H1 (cell line): ENCODE measurements around the gene PRKD3. TPM values are rescaled to one million over a fixed set of nuclear protein-coding genes. Genes with fewer than 3 reads are reported as not detected.

Experiments used
- ASH2L ChIP-seq: fragments of 200-600, 300-600 bp; sonication (generic); IDR thresholded peaks from one replicate; pipeline ENCODE4 v1.7.1; 2017; ENCODE audit warnings: low read length
- CHD2 ChIP-seq: IDR thresholded peaks from 2 replicates; pipeline ENCODE4 v1.6.1; 2012; ENCODE audit warnings: low read length, improper control_type of control experiment
- CREB1 ChIP-seq: IDR thresholded peaks from 2 replicates; pipeline ENCODE4 v1.6.1; 2012; ENCODE audit warnings: inconsistent platforms
- CTBP2 ChIP-seq: IDR thresholded peaks from 2 replicates; pipeline ENCODE4 v1.7.0; 2011; ENCODE audit warnings: borderline replicate concordance, mild to moderate bottlenecking, moderate library complexity, mixed read lengths, low read length; ENCODE audit not compliant: insufficient read depth, insufficient read length
- E2F6 ChIP-seq: IDR thresholded peaks from 2 replicates; pipeline ENCODE4 v1.6.1; 2012; ENCODE audit warnings: inconsistent platforms
- EP300 ChIP-seq, 2 experiments: IDR thresholded peaks; 1 replicate in 1 of 2; 2 replicates in 1 of 2; pipeline ENCODE4 v1.6.1; 2011 to 2012; ENCODE audit warnings: low read depth in 2 of 2, low read length in 2 of 2, mild to moderate bottlenecking in 2 of 2, borderline replicate concordance in 1 of 2, inconsistent platforms in 1 of 2, moderate library complexity in 1 of 2
- FOSL1 ChIP-seq: IDR thresholded peaks from 2 replicates; pipeline ENCODE4 v1.6.1; 2011; ENCODE audit warnings: mild to moderate bottlenecking, low read depth, low read length, moderate library complexity; ENCODE audit not compliant: insufficient read depth
- GTF2F1 ChIP-seq: IDR thresholded peaks from 2 replicates; pipeline ENCODE4 v1.6.1; 2012; ENCODE audit warnings: low read depth, low read length, improper control_type of control experiment, borderline replicate concordance
- HDAC6 ChIP-seq: IDR thresholded peaks from one replicate; pipeline ENCODE4 v1.7.1; 2012; ENCODE audit warnings: low read depth, mild to moderate bottlenecking, inconsistent platforms, low read length, moderate library complexity
- JUN ChIP-seq: IDR thresholded peaks from 2 replicates; pipeline ENCODE4 v1.6.1; 2011; ENCODE audit warnings: low read depth, mild to moderate bottlenecking, improper control_type of control experiment, low read length
- JUND ChIP-seq: IDR thresholded peaks from 2 replicates; pipeline ENCODE4 v1.6.1; 2011; ENCODE audit warnings: mild to moderate bottlenecking, improper control_type of control experiment, low read length
- NANOG ChIP-seq: IDR thresholded peaks from 2 replicates; pipeline ENCODE4 v1.6.1; 2011; ENCODE audit warnings: low read length, low read depth, mild to moderate bottlenecking, inconsistent platforms; ENCODE audit not compliant: insufficient read depth, poor library complexity, severe bottlenecking
- NRF1 ChIP-seq: IDR thresholded peaks from 2 replicates; pipeline ENCODE4 v1.6.1; 2011; ENCODE audit warnings: mild to moderate bottlenecking, low read depth, low read length, improper control_type of control experiment
- PHF8 ChIP-seq: fragments of 200-600 bp; sonication (generic); conservative IDR thresholded peaks from 2 replicates; pipeline ENCODE4 v1.7.1; 2012; ENCODE audit warnings: low read depth, mild to moderate bottlenecking, inconsistent platforms, low read length, moderate library complexity
- POLR2A ChIP-seq, 2 experiments: IDR thresholded peaks; 1 replicate in 1 of 2; 2 replicates in 1 of 2; pipeline ENCODE4 v1.6.1; 2011; ENCODE audit warnings: low read depth in 2 of 2, low read length in 2 of 2, mild to moderate bottlenecking in 2 of 2; ENCODE audit errors: control extremely low read depth in 1 of 2
- POLR2AphosphoS5 ChIP-seq: IDR thresholded peaks from 2 replicates; pipeline ENCODE4 v1.6.1; 2011; ENCODE audit warnings: low read depth, low read length
- RBBP5 ChIP-seq: IDR thresholded peaks from 2 replicates; pipeline ENCODE4 v1.7.1; 2012; ENCODE audit warnings: low read depth, mild to moderate bottlenecking, inconsistent platforms, low read length, moderate library complexity, borderline replicate concordance
- RXRA ChIP-seq: IDR thresholded peaks from 2 replicates; pipeline ENCODE4 v1.6.1; 2011; ENCODE audit warnings: low read depth, mild to moderate bottlenecking, low read length, moderate library complexity; ENCODE audit not compliant: insufficient read depth
- SAP30 ChIP-seq: fragments of 300-600 bp; sonication (generic); IDR thresholded peaks from 2 replicates; pipeline ENCODE4 v1.7.1; 2012; ENCODE audit warnings: low read length, moderate library complexity, mild to moderate bottlenecking, inconsistent platforms; ENCODE audit not compliant: insufficient read depth, insufficient replicate concordance
- SRF ChIP-seq: IDR thresholded peaks from 2 replicates; pipeline ENCODE4 v1.6.1; 2011; ENCODE audit warnings: mild to moderate bottlenecking, low read depth, low read length, moderate library complexity
- SUZ12 ChIP-seq: fragments of 200-600 bp; sonication (generic); IDR thresholded peaks from 2 replicates; pipeline ENCODE4 v1.6.1; 2012; ENCODE audit warnings: mild to moderate bottlenecking, inconsistent platforms, low read length, moderate library complexity, mixed read lengths
- TAF1 ChIP-seq: IDR thresholded peaks from 2 replicates; pipeline ENCODE4 v1.6.1; 2011; ENCODE audit warnings: mild to moderate bottlenecking, low read depth, low read length
- TAF7 ChIP-seq: optimal IDR thresholded peaks from 2 replicates; pipeline ENCODE3; 2011; ENCODE audit warnings: low read depth, mild to moderate bottlenecking, inconsistent platforms, low read length, moderate library complexity, borderline replicate concordance
- TBP ChIP-seq: IDR thresholded peaks from 2 replicates; pipeline ENCODE4 v1.6.1; 2011; ENCODE audit warnings: low read depth, low read length, improper control_type of control experiment
- TEAD4 ChIP-seq: IDR thresholded peaks from 2 replicates; pipeline ENCODE4 v1.6.1; 2012; ENCODE audit warnings: low read depth, low read length, inconsistent platforms, mixed read lengths
- YY1 ChIP-seq: IDR thresholded peaks from 2 replicates; pipeline ENCODE4 v1.6.1; 2011; ENCODE audit warnings: low read depth, mild to moderate bottlenecking, low read length
- polyA plus RNA-seq, 7 experiments: library from polyadenylated mRNA; depleted of rRNA in 3 of 7; stranded (reverse) in 5 of 7; unstranded in 2 of 7; fragments of >200 nt in 5 of 7; fragments of 200-250 nt in 2 of 7; gene quantifications; 1 replicate in 5 of 7; 2 replicates in 1 of 7; 4 replicates in 1 of 7; pipeline versions ENCODE4 v1.2.1 to v1.2.3, GENCODE V29; 2011 to 2013; ENCODE audit warnings: missing spikeins in 2 of 7, mixed read lengths in 2 of 7
- total RNA-seq: library from RNA; stranded (reverse); fragmentation: NEBNext Ultra II Directional; extraction: Animal tissue kit (Norgen Biotek cat#: 25700); gene quantifications from 2 replicates; pipeline ENCODE4 v1.2.1, GENCODE V29; 2021
- TF ChIP-seq, protein P1 (sequence below): IDR thresholded peaks from 2 replicates; pipeline ENCODE4 v1.6.1; 2012; ENCODE audit warnings: inconsistent platforms

Gene PRKD3
- total and polyA plus RNA-seq, 2 of the 8 experiments (the other 6 are each of a cell fraction or from before 2014, with no cell fraction given): 12.0 to 63.3 TPM

DNA sequence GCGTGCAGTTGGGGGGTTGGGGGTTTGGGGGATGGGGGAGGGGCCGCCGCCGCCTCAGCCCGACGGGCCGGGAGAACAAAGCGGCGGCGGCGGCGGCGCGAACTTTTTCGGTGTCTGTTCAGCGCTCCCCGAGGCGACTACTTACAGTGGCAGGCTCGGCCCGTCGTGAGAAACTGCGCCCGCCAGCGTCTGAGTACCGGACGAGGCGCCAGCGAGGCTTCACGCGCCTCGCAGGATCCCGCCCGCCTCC is 172 bp downstream of the PRKD3 start (continued):
- 0 out of 2 replicates have a peak, but pooled peaks have one; percentile 7 for TF ChIP-seq TBP
- TF ChIP-seq, protein P1, sequence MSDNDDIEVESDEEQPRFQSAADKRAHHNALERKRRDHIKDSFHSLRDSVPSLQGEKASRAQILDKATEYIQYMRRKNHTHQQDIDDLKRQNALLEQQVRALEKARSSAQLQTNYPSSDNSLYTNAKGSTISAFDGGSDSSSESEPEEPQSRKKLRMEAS: peak; percentile 8; the same call in 1 of the 2 replicates
- peak; percentile 69; the same call in 1 of the 2 replicates for TF ChIP-seq POLR2AphosphoS5
- no peak for TF ChIP-seq YY1
- no peak for TF ChIP-seq CHD2
- TF ChIP-seq CTBP2: no peak
- 0 out of 2 replicates have a peak, but pooled peaks have one; percentile 7 for TF ChIP-seq CREB1
- TF ChIP-seq FOSL1: no peak
- TF ChIP-seq GTF2F1: no peak
- peak; percentile 59 to 60 for TF ChIP-seq POLR2A (IDR thresholded peaks at IDR 0.05; ENCODE audit: control extremely low read depth in 1 of 2, low read depth in 2 of 2, low read length in 2 of 2)
- peak; percentile 43 for TF ChIP-seq ASH2L
- TF ChIP-seq SUZ12: no peak
- TF ChIP-seq TEAD4: no peak
- TF ChIP-seq RBBP5: peak; percentile 96; the same call in 1 of the 2 replicates
- TF ChIP-seq SRF: no peak
- TF ChIP-seq JUN: no peak
- TF ChIP-seq E2F6: peak; percentile 57; the same call in 1 of the 2 replicates
- peak; percentile 43; the same call in 1 of the 2 replicates for TF ChIP-seq TAF1
- no peak for TF ChIP-seq RXRA
- peak; percentile 90 for TF ChIP-seq PHF8
- no peak for TF ChIP-seq NRF1
- TF ChIP-seq JUND: no peak
- no peak for TF ChIP-seq NANOG
- TF ChIP-seq SAP30: no peak
- TF ChIP-seq TAF7: no peak
- TF ChIP-seq EP300 (IDR thresholded peaks at IDR 0.05; ENCODE audit: borderline replicate concordance in 1 of 2, low read depth in 2 of 2, low read length in 2 of 2): no peak
- no peak for TF ChIP-seq HDAC6
